ENCODE data around the gene HOXC12. TPM values are rescaled to one million over a fixed set of nuclear protein-coding genes. Genes with fewer than 3 reads are reported as not detected.

The HOXC12 gene
- total RNA-seq, 4 donors from 2014 or later = not detected

GRCh38 chr12:53993162-53994008, 38.7 kb downstream of the HOXC12 start:
- DNase-seq = no peak
- peak overlapping the region in 2 of 4 donors; percentile 64 to 83 for H3K27ac ChIP-seq
- H3K27me3 ChIP-seq = peaks cover 0 to 64% of the 10 kb centered on the region in 2 donors
- TF ChIP-seq CTCF (IDR thresholded peaks at IDR 0.05) (no peak), POLR2A (IDR thresholded peaks at IDR 0.05) (no peak)
- H3K9me3 ChIP-seq = peaks cover 0 to 5% (median 0%) of the 10 kb centered on the region in 4 donors
- H3K36me3 ChIP-seq = no peaks in the 10 kb centered on the region
- H3K4me3 ChIP-seq = no peak overlapping the region
- peaks cover 4 to 49% (median 20%) of the 10 kb centered on the region in 4 donors for H3K4me1 ChIP-seq

- peak overlapping the region in 3 of 4 donors; percentile 41 to 56 (median 48) for H3K4me3 ChIP-seq
- TF ChIP-seq POLR2A (IDR thresholded peaks at IDR 0.05) (no peak), CTCF (IDR thresholded peaks at IDR 0.05) (no peak)
- H3K27me3 ChIP-seq = peaks cover 0 to 62% of the 10 kb centered on the region in 2 donors
- H3K36me3 ChIP-seq = no peaks in the 10 kb centered on the region
- peaks cover 4 to 47% (median 20%) of the 10 kb centered on the region in 4 donors for H3K4me1 ChIP-seq
- no peak for DNase-seq
- H3K9me3 ChIP-seq = peaks cover 0 to 5% (median 0%) of the 10 kb centered on the region in 4 donors
- H3K27ac ChIP-seq = peak overlapping the region in 3 of 4 donors; percentile 21 to 83 (median 64)
These were observed 39.2 kb downstream of the HOXC12 start for GRCh38 chr12:53994009-53994263.

GRCh38 chr12:53994264-53995001, 39.7 kb downstream of the HOXC12 start:
- peak in 2 of 3 donors; percentile 54 to 64 for DNase-seq
- H3K4me3 ChIP-seq = peak overlapping the region; percentile 7 to 56 (median 44)

GRCh38 chr12:53995002-53995377, 40.3 kb downstream of the HOXC12 start:
- Histone ChIP-seq H3K36me3 (no peaks in the 10 kb centered on the region), H3K27me3 (peaks cover 0 to 63% of the 10 kb centered on the region in 2 donors), H3K27ac (peak overlapping the region; percentile 64 to 83 (median 68)), H3K9me3 (peaks cover 0 to 5% (median 0%) of the 10 kb centered on the region in 4 donors), H3K4me1 (peaks cover 4 to 42% (median 18%) of the 10 kb centered on the region in 4 donors), H3K4me3 (peak overlapping the region; percentile 7 to 56 (median 51))
- TF ChIP-seq CTCF (IDR thresholded peaks at IDR 0.05) (no peak), POLR2A (IDR thresholded peaks at IDR 0.05) (no peak)
- no peak for DNase-seq

More at GRCh38 chr12:53994264-53995001, 39.7 kb downstream of the HOXC12 start:
- TF ChIP-seq CTCF (IDR thresholded peaks at IDR 0.05) (no peak), POLR2A (IDR thresholded peaks at IDR 0.05) (no peak)
- no peaks in the 10 kb centered on the region for H3K36me3 ChIP-seq
- H3K4me1 ChIP-seq = peaks cover 4 to 44% (median 20%) of the 10 kb centered on the region in 4 donors
- peaks cover 0 to 62% of the 10 kb centered on the region in 2 donors for H3K27me3 ChIP-seq
- peak overlapping the region; percentile 64 to 83 (median 68) for H3K27ac ChIP-seq
- H3K9me3 ChIP-seq = peaks cover 0 to 5% (median 0%) of the 10 kb centered on the region in 4 donors

- H3K9me3 ChIP-seq = peaks cover 0 to 5% (median 0%) of the 10 kb centered on the region in 4 donors
- peak in 1 of 3 donors; percentile 62 for DNase-seq
- no peaks in the 10 kb centered on the region for H3K36me3 ChIP-seq
- TF ChIP-seq CTCF (IDR thresholded peaks at IDR 0.05) = no peak
- TF ChIP-seq POLR2A (IDR thresholded peaks at IDR 0.05) = no peak
- H3K27me3 ChIP-seq = peaks cover 0 to 66% of the 10 kb centered on the region in 2 donors
- peaks cover 4 to 42% (median 18%) of the 10 kb centered on the region in 4 donors for H3K4me1 ChIP-seq
- H3K27ac ChIP-seq = peak overlapping the region; percentile 64 to 83 (median 68)
- peak overlapping the region; percentile 40 to 56 (median 51) for H3K4me3 ChIP-seq
These were observed 40.9 kb downstream of the HOXC12 start for GRCh38 chr12:53995378-53996239.
